ENCODE results near the gene ZNF423. TPM values are rescaled to one million over a fixed set of nuclear protein-coding genes. Genes with fewer than 3 reads are reported as not detected.

Gene ZNF423
- total and polyA plus RNA-seq, 2 of the 13 experiments (the other 11 are each of a cell fraction or from before 2014, with no cell fraction given) = 0.07 to 0.31 TPM

DNA sequence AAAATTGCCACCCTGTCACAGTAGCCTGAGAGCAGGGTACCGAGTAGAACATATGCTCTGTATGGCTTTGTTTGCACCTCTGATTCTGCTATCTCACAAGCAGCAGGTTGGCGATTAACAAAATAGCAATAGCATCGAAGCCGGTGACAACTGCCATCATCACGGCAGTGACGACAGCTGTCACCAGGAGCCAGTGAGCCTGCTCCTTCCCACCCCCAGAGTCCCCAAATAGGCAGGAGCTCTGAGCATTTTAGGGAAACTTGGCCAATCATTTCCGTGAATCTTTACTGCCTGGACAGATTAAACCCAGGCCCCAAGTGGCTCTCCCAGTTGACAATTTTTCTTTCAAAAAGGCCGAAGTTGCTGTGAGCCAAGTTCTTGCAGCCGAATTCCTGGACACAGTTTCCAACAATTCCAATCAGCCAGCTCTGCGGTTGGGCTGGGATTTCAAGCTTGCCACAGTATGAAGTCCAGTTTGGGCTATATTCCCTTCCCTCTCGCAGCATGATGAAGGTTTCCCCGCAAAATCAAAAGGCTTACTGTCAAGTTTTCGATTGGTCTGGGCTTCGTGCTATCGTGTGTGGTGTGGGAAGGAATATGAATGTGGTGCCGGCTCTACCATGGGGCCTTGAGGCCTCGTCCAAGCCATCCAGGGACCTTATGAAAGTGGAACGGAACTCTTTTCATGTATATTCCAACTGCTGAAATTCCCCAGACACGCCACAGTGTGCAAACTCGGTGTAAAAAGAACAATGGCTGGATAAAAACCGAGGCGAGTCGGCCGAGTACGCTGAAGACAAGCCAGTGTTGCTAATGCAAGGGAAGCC, 295.7 kb downstream of the ZNF423 start:
- no peak overlapping the region for H3K27ac ChIP-seq (ENCODE audit: extremely low read length, insufficient read depth, low read length)
- intact Hi-C loops (cut with micrococcal nuclease; ENCODE audit: unreplicated experiment) = no loop called here
- DNase-seq (ENCODE audit: low spot score) (no peak), ATAC-seq (no peak), FAIRE-seq (no peak)
- no peaks in the 10 kb centered on the region for H3K79me2 ChIP-seq (ENCODE audit: insufficient read depth, low read length)
- H2AFZ ChIP-seq (ENCODE audit: low read length) = no peak overlapping the region
- in situ Hi-C loops (cut with HindIII; ENCODE audit: extremely low pct_ligation_motif_present, low pct_unique_long_range_greater_than_20kb) = no loop called here
- H3K4me2 ChIP-seq (ENCODE audit: low read depth, low read length) = no peak overlapping the region
- H3K4me1 ChIP-seq (ENCODE audit: insufficient read depth, low read length) = no peaks in the 10 kb centered on the region
- peaks cover 1 to 8% of the 10 kb centered on the region in 2 experiments; a peak in 1 of 5 replicates for H3K27me3 ChIP-seq (ENCODE audit: control insufficient read depth in 1 of 2, insufficient read depth in 2 of 2, low read length in 2 of 2)
- no TSS peak for BruUV-seq (replicated peaks)
- H4K20me1 ChIP-seq (ENCODE audit: insufficient read depth, low read length) = no peaks in the 10 kb centered on the region
- 44% methylated on average over 23 of the region's 25 CpGs for WGBS (ENCODE audit: low lambda C conversion rate)
- ChIA-PET CTCF (ENCODE audit: low intra/inter-chr PET ratio, low total read pairs) (no interaction called here), POLR2A (no interaction called here)
- H3K9ac ChIP-seq (ENCODE audit: insufficient read depth, low read depth, low read length) = no peak overlapping the region
- no peaks in the 10 kb centered on the region for H3K36me3 ChIP-seq (replicated peaks in 1 of 2; ENCODE audit: control insufficient read depth in 1 of 2, insufficient read depth in 2 of 2, low read length in 2 of 2)
- H3K4me3 ChIP-seq (replicated peaks in 1 of 3; ENCODE audit: insufficient read depth in 1 of 3, low read depth in 2 of 3, low read length in 3 of 3) = no peak overlapping the region
- H3K9me3 ChIP-seq (ENCODE audit: low read length) = no peaks in the 10 kb centered on the region
- TF ChIP-seq, protein P1, sequence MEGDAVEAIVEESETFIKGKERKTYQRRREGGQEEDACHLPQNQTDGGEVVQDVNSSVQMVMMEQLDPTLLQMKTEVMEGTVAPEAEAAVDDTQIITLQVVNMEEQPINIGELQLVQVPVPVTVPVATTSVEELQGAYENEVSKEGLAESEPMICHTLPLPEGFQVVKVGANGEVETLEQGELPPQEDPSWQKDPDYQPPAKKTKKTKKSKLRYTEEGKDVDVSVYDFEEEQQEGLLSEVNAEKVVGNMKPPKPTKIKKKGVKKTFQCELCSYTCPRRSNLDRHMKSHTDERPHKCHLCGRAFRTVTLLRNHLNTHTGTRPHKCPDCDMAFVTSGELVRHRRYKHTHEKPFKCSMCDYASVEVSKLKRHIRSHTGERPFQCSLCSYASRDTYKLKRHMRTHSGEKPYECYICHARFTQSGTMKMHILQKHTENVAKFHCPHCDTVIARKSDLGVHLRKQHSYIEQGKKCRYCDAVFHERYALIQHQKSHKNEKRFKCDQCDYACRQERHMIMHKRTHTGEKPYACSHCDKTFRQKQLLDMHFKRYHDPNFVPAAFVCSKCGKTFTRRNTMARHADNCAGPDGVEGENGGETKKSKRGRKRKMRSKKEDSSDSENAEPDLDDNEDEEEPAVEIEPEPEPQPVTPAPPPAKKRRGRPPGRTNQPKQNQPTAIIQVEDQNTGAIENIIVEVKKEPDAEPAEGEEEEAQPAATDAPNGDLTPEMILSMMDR (CRISPR knock-in tag; IDR thresholded peaks at IDR 0.05) = no peak
- no peak for TF ChIP-seq CBX2 (IDR thresholded peaks at IDR 0.05; ENCODE audit: low read depth, low read length)
- TF ChIP-seq CBX2 (CRISPR knock-in tag; IDR thresholded peaks at IDR 0.05; ENCODE audit: low read depth) = no peak
- TF ChIP-seq, protein P2, sequence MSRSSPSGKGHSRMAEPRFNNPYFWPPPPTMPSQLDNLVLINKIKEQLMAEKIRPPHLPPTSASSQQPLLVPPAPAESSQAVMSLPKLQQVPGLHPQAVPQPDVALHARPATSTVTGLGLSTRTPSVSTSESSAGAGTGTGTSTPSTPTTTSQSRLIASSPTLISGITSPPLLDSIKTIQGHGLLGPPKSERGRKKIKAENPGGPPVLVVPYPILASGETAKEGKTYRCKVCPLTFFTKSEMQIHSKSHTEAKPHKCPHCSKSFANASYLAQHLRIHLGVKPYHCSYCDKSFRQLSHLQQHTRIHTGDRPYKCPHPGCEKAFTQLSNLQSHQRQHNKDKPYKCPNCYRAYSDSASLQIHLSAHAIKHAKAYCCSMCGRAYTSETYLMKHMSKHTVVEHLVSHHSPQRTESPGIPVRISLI (CRISPR knock-in tag; IDR thresholded peaks at IDR 0.05; ENCODE audit: borderline replicate concordance) = no peak
- TF ChIP-seq, protein P3, sequence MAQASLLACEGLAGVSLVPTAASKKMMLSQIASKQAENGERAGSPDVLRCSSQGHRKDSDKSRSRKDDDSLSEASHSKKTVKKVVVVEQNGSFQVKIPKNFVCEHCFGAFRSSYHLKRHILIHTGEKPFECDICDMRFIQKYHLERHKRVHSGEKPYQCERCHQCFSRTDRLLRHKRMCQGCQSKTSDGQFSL (CRISPR knock-in tag; IDR thresholded peaks at IDR 0.05) = no peak
- no peak for TF ChIP-seq NRL (CRISPR knock-in tag; IDR thresholded peaks at IDR 0.05; ENCODE audit: borderline replicate concordance)
- no peak for TF ChIP-seq ZNF672 (CRISPR knock-in tag; IDR thresholded peaks at IDR 0.05)
- TF ChIP-seq, protein P4, sequence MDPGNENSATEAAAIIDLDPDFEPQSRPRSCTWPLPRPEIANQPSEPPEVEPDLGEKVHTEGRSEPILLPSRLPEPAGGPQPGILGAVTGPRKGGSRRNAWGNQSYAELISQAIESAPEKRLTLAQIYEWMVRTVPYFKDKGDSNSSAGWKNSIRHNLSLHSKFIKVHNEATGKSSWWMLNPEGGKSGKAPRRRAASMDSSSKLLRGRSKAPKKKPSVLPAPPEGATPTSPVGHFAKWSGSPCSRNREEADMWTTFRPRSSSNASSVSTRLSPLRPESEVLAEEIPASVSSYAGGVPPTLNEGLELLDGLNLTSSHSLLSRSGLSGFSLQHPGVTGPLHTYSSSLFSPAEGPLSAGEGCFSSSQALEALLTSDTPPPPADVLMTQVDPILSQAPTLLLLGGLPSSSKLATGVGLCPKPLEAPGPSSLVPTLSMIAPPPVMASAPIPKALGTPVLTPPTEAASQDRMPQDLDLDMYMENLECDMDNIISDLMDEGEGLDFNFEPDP (CRISPR knock-in tag; conservative IDR thresholded peaks at IDR 0.05) = no peak
- no peak for TF ChIP-seq HNRNPLL (IDR thresholded peaks at IDR 0.05; ENCODE audit: low read depth, low read length, poor library complexity, severe bottlenecking)
- no peak for TF ChIP-seq KAT8 (CRISPR knock-in tag; IDR thresholded peaks at IDR 0.05)
- TF ChIP-seq, protein P5, sequence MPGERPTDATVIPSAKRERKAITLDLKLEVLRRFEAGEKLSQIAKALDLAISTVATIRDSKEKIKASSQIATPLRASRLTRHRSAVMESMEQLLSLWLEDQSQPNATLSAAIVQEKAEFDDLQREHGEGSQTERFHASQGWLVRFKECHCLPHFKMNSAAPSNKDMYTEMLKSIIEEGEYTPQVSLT (CRISPR knock-in tag; IDR thresholded peaks at IDR 0.05; ENCODE audit: borderline replicate concordance, low read depth) = no peak
- no peak for TF ChIP-seq ZNF678 (CRISPR knock-in tag; IDR thresholded peaks at IDR 0.05)
- TF ChIP-seq ELF1 (CRISPR knock-in tag; IDR thresholded peaks at IDR 0.05) = no peak
- TF ChIP-seq STAG1 (CRISPR knock-in tag; IDR thresholded peaks at IDR 0.05) = no peak
- TF ChIP-seq POLR2G (IDR thresholded peaks at IDR 0.05; ENCODE audit: low read depth, low read length) = no peak
- TF ChIP-seq MLLT10 (CRISPR knock-in tag; IDR thresholded peaks at IDR 0.05) = no peak

All from HepG2 (cell line).